ENCODE data around the gene TMEM40.
"Not testable (repeated sequence)": the region's sequence is repeated elsewhere in the genome, so short reads cannot be mapped to it uniquely, and the experiment has no call there.

The TMEM40 gene, protein sequence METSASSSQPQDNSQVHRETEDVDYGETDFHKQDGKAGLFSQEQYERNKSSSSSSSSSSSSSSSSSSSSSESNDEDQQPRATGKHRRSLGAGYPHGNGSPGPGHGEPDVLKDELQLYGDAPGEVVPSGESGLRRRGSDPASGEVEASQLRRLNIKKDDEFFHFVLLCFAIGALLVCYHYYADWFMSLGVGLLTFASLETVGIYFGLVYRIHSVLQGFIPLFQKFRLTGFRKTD

DNA sequence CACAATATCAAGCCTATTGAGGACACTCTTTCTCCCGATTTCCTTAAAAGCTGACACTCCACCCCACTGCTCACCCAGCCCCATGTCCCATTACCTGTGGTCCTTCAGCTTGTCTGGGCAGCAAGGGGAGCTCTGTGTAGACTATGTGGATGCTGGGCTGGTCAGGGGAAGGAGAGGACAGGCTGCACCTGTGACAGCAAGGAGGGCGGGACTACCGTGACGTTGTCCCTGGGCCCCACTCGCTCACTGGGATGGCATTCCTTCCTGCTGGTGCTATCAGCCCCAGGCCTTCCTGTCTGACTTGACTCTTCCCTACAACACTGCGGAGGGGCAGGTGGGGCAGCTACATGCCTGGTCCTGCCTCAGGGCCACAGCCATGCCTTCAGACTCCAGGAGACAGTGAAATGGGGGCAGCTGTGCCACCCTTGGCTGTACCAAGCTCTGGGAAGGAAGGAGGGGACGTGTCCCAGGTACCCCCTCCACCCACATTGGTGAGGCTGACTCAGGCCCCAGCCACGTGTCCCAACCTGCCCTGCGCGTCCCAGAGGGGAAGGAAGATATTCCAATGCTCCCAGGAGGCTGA, at the start of gene TMEM40:
TMEM40 (minus strand) TSS at position 163 of the 583 bp plus-strand sequence. CDS start 9,427 bp downstream, outside the sequence.
- no peak for DNase-seq (ENCODE audit: low read depth)

DNA sequence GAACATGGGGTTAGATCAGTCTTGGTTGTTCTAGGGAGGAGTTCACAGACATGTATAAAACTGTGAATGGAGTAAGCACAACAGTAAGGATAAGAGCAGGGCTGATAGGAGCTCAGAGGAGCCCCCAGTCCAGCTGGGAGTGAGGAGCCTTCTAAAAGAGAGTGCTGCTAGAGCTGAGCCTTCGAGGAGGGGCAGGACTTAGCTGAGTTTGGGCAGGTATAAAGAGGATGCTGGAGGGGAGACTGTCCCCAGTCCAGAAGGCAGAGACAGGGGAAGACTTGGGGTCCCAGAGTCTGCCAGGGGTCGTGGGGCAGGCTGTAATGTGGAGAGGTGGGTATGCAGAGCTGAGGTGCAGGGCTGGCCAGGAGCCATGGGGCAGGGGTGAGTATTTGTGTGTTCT, 49.5 kb upstream of the TMEM40 start:
- no peak for DNase-seq (ENCODE audit: low read depth)

DNA sequence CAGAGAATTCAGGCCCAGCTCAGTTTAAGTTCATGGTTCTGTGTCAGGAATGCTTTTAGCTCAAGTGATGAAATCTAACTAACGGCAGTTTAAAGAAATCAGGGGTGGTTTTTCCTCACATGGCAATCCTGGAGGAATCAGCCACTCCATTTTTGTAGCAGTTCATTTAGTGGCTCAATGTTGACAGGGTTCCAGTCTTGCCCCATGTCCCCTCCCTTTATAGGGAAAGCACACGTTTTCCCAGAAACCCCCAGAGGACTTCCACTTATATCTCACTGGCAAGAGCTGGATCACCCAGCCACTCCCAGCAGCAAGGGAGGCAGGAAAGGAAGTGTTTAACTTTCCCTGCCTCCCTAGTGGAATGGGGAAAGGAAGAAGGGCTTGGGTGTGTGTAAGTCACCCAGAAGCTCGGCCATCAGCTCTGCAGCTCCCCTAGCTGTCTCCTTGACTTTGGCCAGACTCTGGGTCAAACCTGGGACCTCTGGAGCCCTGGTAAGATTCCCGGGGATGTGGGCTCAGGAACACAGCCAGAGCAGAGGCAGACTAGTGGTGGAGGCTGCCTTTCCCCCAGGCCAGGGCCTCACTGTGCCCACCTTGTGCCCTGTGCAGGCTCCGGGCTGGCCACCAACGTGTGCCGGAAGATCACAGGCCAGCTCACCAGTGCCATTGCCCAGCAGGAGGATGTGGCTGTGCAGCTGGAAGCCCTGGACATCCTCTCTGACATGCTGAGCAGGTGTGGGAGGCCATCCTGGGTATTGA, 48.7 kb upstream of the TMEM40 start:
- DNase-seq (ENCODE audit: low read depth): no peak

DNA sequence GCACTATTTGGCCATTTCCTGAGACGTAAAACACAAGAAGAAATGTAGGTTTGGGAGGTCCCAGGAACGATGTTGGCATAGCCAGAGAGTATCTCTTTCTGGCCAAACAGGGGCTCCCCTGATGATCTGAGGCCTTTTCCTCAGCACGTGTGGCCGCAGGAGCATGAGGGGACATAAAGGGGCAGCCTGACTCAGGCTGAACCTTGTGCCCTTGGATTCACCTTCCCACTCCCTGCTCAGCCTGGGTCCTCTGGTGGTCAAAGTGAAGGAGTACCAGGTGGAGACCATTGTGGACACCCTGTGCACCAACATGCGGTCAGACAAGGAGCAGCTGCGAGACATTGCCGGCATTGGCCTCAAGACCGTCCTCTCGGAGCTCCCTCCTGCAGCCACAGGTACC, 48.0 kb upstream of the TMEM40 start:
- DNase-seq (ENCODE audit: low read depth): no peak

DNA sequence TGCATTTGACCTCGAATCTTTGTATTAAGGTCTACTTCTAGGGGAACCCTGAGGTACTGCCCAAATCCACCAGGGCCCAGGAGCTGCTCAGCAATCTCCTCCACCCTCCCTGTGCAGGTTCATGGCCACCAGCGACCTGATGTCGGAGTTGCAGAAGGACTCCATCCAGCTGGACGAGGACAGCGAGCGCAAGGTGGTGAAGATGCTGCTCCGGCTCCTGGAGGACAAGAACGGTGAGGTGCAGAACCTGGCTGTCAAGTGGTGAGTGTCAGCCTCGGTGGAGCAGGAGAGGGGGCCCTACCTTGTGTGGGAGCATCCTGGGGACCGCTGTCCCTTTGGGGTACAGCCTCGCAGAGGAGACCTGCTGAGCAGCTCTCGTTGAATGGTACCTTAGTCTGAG, 44.3 kb upstream of the TMEM40 start:
- DNase-seq (ENCODE audit: low read depth): no peak

DNA sequence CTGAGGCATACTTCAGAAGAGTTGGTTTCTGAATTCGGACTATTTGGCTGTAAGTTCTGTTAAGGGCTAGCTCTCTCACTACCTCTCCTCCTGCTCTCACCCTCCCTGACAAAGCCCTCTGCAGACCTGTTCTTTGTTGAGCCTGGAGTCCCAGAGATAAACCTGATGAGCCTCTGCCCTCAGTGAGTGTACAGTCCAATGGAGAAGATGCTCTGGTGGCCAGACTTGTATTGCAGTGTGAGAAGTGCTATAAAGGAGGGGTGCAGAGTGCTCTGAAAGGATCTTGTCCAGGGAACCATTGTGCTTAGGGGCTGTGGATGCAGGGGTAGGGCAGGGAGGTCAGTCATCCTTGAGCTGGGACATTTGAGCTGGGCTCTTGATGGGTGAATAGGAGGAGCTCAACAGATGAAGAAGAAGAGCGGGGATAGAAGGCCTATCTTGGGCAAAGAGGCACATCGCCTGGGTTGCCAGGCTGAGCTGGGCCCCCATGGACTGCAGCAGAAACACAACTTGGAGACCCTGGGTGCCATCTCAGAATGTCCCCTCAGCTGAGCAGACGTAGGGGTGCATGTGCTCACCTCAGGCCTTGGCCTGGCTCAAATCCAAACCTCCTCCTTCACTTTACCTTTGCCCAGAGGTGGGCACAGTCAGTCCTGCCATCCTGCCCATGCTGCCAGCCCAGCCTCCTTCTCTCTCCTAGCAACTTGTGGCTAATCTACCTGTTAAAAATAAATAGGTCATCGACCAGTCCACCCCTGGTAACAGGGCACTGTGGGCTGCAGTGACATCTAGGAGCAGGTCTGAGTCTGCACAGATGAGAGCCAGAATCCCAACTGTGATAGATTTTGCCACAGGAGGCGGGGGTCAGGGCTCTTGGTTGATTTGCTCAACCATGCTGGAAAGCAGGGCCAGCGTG, 40.7 kb upstream of the TMEM40 start:
- no peak for DNase-seq (ENCODE audit: low read depth)

DNA sequence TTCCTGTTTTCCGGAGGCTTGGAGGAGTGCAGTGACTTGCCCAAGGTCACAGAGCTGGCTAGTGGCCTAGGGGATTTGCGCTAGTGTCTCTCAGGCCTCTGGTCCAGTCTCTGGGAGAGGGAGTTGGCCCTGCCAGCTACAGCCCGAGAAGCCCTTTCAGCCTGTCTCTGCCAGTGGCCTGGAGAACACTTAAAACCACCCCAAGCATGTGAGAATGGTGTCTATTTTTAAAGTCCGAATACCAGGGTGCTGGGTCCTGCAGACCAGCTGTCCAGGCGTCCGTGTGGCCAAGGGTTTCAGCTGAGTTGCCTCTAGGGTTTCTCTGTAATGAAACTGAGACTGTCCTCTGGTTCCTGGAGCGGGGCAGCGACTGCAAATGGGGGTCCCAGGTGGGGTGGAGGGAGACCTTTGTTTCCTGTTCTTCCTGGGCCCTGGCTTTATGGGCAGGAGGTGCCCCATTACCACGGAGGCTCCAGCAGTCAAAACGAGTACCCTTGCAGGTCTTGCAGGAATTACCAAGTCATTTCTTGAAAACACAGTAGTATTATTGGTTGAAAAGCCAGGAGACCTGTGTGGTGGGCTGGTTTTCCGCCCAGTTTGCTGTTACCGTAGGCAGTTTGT, 39.6 kb upstream of the TMEM40 start:
- DNase-seq (ENCODE audit: low read depth): no peak

DNA sequence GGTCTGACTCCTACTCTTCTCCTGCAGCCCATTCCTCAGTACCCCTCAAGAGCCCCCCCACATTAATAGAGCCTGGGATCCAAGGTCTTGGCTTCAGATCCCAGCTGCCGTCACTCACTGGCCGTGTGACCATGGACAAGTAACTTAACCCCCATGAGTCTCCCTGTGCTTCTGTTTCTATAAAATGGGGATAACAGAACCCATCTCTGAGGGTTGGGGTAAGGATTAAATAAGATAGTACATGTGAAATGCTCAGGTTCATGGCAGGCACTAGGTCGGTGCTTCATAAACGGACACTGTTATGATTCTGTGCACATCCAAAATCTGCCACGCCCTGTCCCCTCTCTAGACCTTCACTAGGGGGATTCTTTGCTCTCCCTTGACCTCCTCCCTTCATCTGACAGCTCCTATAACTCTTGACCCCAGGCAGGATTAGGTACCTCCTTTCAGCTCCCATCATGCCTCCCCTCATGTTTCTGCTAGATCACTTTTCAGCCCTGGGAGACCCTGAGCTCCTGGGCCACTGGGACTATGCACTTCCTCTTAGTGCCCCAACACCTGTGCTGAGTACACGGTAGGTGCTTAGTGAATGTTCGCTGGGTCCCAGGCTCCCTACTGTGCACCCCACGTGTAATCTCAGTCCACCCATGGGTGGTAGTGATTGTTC, 39.0 kb upstream of the TMEM40 start:
- no peak for DNase-seq (ENCODE audit: low read depth)

DNA sequence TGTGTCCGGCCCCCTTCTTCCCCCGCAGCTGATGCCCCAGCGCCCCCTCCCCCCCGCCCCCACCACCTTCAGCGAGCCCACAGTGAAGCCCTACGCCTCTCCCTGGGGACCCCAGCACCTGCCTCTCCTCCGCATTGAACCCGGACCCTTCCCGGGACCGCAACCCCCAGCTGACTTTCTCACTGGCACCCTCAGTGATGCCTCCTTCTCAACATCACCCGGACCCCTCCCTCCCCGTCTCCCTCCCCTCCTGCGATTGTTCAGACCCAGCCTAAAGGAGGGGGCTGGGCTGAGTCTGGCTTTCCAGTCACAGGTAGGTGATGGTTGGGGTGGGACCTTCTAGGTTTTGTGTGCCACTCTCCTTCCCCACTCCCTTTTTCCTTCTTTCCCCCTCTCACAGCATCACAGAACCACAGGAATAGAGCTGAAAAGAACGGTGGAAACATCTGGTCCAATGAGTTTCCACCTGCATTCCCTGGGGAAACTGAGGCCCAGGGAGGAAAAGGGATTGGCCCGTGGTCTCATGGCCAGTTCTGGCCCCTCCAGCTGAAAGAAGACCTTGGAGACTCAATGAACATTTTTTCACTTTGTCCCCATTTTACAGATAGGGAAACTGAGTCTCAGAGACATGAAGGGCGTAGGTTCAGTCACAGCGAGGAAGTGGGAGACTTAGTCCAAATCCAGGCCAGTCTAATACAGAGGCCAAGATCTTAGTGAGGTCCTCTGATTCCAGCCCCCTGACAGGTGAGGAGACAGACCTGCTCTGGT, 38.2 kb upstream of the TMEM40 start:
- no peak for DNase-seq (ENCODE audit: low read depth)

DNA sequence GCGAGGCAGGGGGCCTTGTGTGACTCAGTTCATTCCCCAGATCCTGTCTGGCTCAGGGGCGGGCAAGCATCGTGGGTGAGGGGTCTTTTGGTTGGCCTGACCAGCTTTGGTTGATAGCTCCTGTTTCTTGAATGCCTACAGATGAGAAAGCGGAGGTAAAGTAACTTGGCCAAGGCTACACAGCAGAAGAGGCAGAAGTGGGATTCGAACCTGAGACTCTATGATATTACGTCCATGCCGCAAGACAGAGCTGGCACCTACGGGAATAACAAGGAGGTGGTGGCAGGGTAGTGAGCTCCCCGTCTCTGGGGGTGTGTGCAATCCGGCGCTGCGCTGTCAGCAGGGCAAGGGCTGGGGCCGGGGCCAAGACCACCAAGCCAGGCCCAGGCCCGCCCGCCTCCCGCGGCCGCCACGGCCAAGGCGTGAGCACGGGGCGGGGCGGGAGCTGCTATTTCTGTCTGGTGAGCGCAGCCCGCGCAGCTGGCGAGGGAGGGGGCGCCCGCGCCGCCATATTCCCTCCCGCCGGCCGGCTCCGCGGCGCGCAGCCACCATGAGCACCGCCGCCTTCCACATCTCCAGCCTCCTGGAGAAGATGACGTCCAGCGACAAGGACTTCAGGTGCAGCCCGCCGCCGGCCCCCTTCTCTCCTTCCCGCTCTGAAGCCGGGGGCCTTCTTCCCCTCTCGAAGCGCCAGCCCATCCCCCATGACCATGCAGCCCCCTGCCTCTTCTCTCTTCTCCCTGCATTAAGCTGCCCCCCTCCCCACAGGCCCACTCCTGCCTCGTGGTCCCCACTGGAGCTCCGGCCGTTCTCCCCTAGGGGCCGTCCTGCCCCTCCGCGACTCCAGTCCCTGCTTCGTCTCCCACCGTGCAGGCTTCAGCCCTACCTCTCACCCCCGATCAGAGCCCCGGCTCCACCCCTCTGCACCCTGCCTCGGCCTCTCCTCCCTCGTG, 37.4 kb upstream of the TMEM40 start, which contains the start of gene CAND2:
CAND2 (plus strand) TSS at position 510 of the 953 bp plus-strand sequence; CDS start at position 551, 41 bp downstream.
- DNase-seq (ENCODE audit: low read depth): no peak

DNA sequence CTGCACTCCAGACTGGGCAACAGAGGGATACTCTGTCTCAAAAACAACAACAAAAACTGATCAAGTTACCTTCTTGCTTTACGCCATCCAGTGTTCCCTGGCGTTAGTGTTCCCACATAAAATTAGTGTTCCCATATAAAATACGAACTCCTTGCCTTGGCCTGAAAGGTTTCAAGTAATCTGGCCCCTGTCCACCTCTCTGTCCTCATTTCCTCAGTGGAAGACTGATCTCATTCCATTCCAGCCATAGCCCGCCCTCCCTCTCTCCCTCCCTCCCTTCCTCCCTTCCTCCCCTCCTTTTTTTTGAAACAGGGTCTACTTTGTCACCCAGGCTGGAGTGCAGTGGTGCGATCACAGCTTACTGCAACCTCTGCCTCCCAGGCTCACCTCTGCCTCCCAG, 34.6 kb upstream of the TMEM40 start:
- no peak for DNase-seq (ENCODE audit: low read depth)

DNA sequence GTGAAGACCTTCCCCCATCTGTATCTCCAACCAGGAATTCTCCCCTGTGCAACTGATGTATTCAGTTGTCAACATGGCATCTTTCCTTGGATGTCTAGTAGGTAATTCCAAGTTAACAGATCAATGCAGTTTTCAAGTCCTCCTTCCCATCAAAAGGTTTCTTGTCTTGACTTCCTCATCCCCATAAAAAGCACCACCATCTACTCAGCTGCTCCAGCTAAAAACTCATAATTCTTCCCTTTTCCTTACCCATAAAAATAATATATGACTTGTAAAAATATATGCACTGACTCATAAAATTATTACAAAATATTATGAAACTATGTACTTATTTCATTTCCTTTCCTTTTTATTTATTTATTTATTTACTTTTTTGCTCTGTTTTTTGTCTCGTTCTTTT, 32.4 kb upstream of the TMEM40 start:
- no peak for DNase-seq (ENCODE audit: low read depth)

DNA sequence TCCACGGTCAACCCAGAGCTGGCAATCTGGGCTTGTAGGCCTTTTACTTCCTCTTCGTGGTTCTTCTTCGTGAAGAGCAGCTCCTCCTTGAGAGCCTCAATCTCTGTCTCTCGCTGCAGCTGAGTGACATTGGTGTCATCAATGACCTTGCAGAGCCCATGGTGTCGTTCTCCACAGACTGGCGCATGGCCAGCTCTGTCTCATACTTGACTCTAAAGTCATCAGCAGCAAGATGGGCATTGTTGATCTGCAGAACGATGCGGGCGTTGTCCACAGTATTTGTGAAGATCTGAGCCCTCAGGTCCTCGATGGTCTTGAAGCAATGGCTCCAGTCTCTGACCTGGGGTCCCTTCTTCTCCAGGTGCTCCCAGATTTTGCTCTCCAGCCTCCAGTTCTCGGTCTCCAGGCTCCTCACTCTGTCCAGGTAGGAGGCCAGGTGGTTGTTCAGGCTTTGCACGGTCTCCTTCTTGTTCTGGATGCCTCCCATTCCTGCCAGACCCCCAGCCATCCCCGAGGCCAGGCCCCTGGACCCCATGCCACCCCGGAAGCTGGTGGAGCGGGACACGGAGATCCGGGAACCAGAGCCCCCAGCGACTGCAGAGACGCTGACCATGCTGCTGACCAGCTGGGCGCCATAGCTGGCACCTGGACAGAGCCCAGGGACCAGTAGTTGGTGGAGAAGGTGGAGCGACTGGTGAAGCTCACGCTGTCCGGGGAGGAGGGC, 29.1 kb upstream of the TMEM40 start:
- DNase-seq (ENCODE audit: low read depth): not testable (repeated sequence)

DNA sequence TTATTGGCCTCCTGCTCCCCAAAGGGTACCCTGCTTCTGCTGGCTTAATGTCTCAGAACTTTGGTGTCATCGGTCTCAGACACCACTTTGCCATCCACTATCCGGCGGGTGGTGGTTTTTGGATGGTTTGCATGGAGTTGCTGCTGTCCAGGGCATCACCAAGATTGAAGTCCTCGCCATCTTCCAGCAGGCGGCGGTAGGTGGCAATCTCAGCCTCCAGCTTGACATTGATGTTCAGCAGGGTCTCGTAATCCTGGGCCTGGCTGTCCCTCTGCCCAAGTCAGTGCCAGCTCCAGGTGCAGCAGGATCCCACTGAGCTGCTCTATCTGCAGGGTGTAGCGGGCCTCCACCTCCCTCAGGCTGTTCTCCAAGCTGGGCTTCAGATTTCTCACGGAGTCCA, 28.3 kb upstream of the TMEM40 start:
- peak; percentile 40 for DNase-seq (ENCODE audit: low read depth)

DNA sequence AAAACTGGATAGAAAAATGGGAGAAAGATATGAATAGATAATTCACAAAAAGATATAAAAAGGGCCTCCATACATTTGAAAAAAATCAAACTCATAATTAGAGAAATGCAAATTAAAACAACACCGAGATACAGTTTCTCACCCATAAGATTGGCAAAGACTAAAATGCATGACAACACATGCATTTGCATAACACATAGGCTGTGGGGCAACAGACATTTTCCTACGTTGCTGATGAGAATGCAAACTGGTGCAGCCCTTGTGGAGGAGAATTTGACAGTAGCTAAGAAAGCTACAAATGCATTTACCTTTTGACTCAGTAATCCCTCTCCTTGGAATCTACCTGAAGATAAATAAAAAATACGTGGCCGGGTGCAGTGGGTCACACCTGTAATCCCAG, 26.0 kb upstream of the TMEM40 start:
- DNase-seq (ENCODE audit: low read depth): no peak

DNA sequence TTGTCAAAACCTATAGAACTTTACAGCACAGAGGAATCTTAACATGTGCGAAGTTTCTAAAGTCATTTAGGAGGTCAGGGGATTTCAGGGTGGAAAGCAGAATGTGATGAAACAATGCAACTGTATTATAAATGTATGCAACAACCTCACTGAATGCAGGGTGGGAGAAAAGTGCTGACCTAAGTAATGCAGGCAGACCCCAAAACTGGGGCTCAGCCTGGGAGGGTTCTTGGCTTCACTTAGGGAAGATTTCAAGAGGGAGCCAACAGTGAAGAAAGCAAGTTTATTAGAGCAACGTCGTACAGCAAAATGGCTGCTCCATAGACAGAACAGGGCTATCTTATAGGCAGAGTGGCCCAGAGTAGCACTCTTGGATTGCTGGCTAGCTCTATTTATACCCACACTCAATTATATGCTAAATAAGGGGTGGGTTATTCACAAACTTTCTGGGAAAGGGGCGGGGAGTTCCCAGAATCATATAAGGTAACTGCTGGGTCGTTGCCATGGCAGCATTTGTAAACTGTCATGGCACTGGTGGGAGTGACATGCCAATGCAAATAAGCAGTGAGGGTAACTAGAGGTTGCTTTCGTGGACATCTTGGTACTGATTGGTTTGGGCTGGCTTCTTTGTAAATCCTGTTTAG, 23.2 kb upstream of the TMEM40 start:
- DNase-seq (ENCODE audit: low read depth): no peak

DNA sequence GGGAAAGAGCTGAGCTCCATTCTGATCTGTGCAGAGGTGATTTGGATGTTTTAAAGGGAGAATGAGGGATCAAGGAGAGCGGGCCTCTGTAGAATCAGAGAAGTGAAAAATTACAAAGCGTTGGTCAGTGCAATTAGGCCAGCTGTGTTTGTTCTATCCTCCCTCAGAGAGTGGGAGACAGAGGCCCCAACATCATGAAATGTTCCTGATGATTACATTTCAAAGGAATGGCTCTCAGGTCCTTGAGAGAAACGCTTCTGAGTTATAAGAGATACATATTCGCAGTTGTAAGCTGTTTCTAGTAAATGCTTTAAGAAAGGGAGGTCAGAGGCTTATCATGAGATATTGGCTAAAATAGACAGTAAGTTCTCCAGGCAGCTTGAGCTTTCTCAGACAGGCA, 21.7 kb upstream of the TMEM40 start:
- DNase-seq (ENCODE audit: low read depth): no peak

DNA sequence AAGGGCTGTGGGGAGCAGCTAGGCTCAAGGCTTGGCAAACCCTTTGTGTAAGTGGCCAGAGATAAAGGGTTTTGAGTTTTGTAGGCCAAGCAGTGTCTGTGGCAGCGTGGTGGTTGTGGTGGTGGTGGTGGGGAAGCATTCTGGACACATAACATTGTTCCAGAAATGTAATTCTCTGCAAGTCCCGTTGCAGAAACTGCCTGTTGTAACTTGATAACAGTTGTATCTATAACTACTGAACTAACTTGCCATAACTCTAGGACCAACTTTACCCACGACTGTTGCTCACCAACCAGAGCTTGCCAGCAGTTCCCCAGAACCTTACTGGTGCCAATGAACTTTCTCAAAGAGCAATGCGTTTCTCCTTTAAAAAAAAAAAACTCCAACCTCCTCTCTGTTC, 18.1 kb upstream of the TMEM40 start:
- DNase-seq (ENCODE audit: low read depth): no peak

All from stimulated activated CD8-positive, alpha-beta memory T cell treated with anti-CD3 and anti-CD28 coated beads, Interleukin-12 subunit alpha, Interleukin-12 subunit beta, amount 100 ng/mL, for 4 hours (primary cell).